Hepatocyte (in vitro differentiated cells): ENCODE data around the gene SENP2. TPM values are rescaled to one million over a fixed set of nuclear protein-coding genes. Genes with fewer than 3 reads are reported as not detected.

Source experiments
- DNase-seq: peaks from one replicate; pipeline ENCODE4 v3.0.0-alpha.2; 2016; ENCODE audit warnings: low spot score
- H2AFZ ChIP-seq: fragments of 200-600 bp; sonication (generic); 2 replicates; pipeline ENCODE4 v1.6.0; 2016; ENCODE audit warnings: antibody characterized with exemption, mild to moderate bottlenecking
- H3K27ac ChIP-seq: fragments of 200-600 bp; sonication (generic); 2 replicates; pipeline ENCODE4 v1.5.1; 2016; ENCODE audit warnings: mild to moderate bottlenecking
- H3K27me3 ChIP-seq: fragments of 200-600 bp; sonication (generic); 2 replicates; pipeline ENCODE4 v1.6.1; 2016
- H3K36me3 ChIP-seq: fragments of 200-600 bp; sonication (generic); replicated peaks from 2 replicates; pipeline ENCODE4 v1.5.1; 2016; ENCODE audit warnings: low read depth; ENCODE audit not compliant: insufficient read depth
- H3K4me1 ChIP-seq: fragments of 200-600 bp; sonication (generic); 2 replicates; pipeline ENCODE4 v1.5.1; 2016; ENCODE audit warnings: mild to moderate bottlenecking, moderate library complexity; ENCODE audit not compliant: insufficient read depth
- H3K4me2 ChIP-seq: fragments of 200-600 bp; sonication (generic); 2 replicates; pipeline ENCODE4 v1.6.0; 2016
- H3K4me3 ChIP-seq: fragments of 200-600 bp; sonication (generic); 2 replicates; pipeline ENCODE4 v1.5.1; 2016; ENCODE audit warnings: mild to moderate bottlenecking
- H3K79me2 ChIP-seq: fragments of 200-600 bp; sonication (generic); 2 replicates; pipeline ENCODE4 v1.6.0; 2017; ENCODE audit warnings: mild to moderate bottlenecking
- H3K9me2 ChIP-seq: fragments of 200-600 bp; sonication (generic); replicated peaks from 2 replicates; pipeline ENCODE4 v1.6.0; 2017; ENCODE audit warnings: mild to moderate bottlenecking; ENCODE audit not compliant: insufficient read depth
- H3K9me3 ChIP-seq: fragments of 200-600 bp; sonication (generic); 2 replicates; pipeline ENCODE4 v1.5.1; 2016; ENCODE audit warnings: low read depth, mild to moderate bottlenecking
- H4K20me1 ChIP-seq: fragments of 200-600 bp; sonication (generic); 2 replicates; pipeline ENCODE4 v1.6.0; 2016; ENCODE audit warnings: mild to moderate bottlenecking; ENCODE audit not compliant: insufficient read depth, poor library complexity, severe bottlenecking
- EZH2 ChIP-seq: fragments of 200-600 bp; sonication (generic); IDR thresholded peaks from 2 replicates; pipeline ENCODE4 v1.6.1; 2016; ENCODE audit warnings: antibody characterized with exemption, mild to moderate bottlenecking, borderline replicate concordance
- EZH2phosphoT487 ChIP-seq: fragments of 200-600 bp; sonication (generic); IDR thresholded peaks from one replicate; pipeline ENCODE4 v1.6.1; 2018; ENCODE audit warnings: antibody characterized with exemption, mild to moderate bottlenecking, low read depth, moderate library complexity; ENCODE audit not compliant: unreplicated experiment, severe bottlenecking
- WGBS: methylation state at CpG from one replicate; pipeline ENCODE4 v1.1.6; 2016; ENCODE audit warnings: low lambda C conversion rate; ENCODE audit errors: missing lambda C conversion rate; 5-methylcytosine and 5-hydroxymethylcytosine counted together
- polyA plus RNA-seq: library from polyadenylated mRNA; unstranded; fragments of >200 nt; fragmentation: Nextera tagmentation; extraction: Ambion mirVana; gene quantifications from 2 replicates; pipeline ENCODE4 v1.2.1, GENCODE V29; 2016
- total RNA-seq: library from RNA; depleted of rRNA; stranded (reverse); fragments of >200 nt; gene quantifications from 2 replicates; pipeline ENCODE4 v1.2.3, GENCODE V29; 2014
- TF ChIP-seq, protein P1 (sequence below): fragments of 200-600 bp; sonication (generic); IDR thresholded peaks from 2 replicates; pipeline ENCODE4 v1.5.1; 2016; ENCODE audit warnings: antibody characterized with exemption, mild to moderate bottlenecking; ENCODE audit not compliant: poor library complexity

Gene SENP2
- total and polyA plus RNA-seq, 2 experiments from 2014 or later, result 29.3 to 34.8 TPM

- Histone ChIP-seq H3K4me2 (no peak overlapping the region), H3K27ac (no peak overlapping the region), H3K36me3 (no peaks in the 10 kb centered on the region), H3K79me2 (peaks cover 7% of the 10 kb centered on the region), H3K27me3 (no peaks in the 10 kb centered on the region), H3K4me3 (no peak overlapping the region), H4K20me1 (no peaks in the 10 kb centered on the region), H3K9me3 (no peaks in the 10 kb centered on the region), H2AFZ (no peak overlapping the region), H3K9me2 (no peaks in the 10 kb centered on the region), H3K4me1 (peaks cover 3% of the 10 kb centered on the region)
- TF ChIP-seq EZH2 (no peak), EZH2phosphoT487 (no peak)
- TF ChIP-seq, protein P1, sequence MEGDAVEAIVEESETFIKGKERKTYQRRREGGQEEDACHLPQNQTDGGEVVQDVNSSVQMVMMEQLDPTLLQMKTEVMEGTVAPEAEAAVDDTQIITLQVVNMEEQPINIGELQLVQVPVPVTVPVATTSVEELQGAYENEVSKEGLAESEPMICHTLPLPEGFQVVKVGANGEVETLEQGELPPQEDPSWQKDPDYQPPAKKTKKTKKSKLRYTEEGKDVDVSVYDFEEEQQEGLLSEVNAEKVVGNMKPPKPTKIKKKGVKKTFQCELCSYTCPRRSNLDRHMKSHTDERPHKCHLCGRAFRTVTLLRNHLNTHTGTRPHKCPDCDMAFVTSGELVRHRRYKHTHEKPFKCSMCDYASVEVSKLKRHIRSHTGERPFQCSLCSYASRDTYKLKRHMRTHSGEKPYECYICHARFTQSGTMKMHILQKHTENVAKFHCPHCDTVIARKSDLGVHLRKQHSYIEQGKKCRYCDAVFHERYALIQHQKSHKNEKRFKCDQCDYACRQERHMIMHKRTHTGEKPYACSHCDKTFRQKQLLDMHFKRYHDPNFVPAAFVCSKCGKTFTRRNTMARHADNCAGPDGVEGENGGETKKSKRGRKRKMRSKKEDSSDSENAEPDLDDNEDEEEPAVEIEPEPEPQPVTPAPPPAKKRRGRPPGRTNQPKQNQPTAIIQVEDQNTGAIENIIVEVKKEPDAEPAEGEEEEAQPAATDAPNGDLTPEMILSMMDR, result no peak
- no peak for DNase-seq
- WGBS, result 41% methylated on average over 3 of the region's 3 CpGs
Observed at GRCh38 chr3:185582236-185582635, 3.9 kb upstream of the SENP2 start.

GRCh38 chr3:185582871-185583270, 3.2 kb upstream of the SENP2 start:
- 33% methylated on average over 3 of the region's 3 CpGs for WGBS
- Histone ChIP-seq H3K4me1 (peaks cover 3% of the 10 kb centered on the region), H3K79me2 (peaks cover 10% of the 10 kb centered on the region), H2AFZ (no peak overlapping the region), H3K27me3 (no peaks in the 10 kb centered on the region), H3K36me3 (no peaks in the 10 kb centered on the region), H4K20me1 (no peaks in the 10 kb centered on the region), H3K27ac (no peak overlapping the region), H3K9me2 (no peaks in the 10 kb centered on the region), H3K4me3 (no peak overlapping the region), H3K4me2 (no peak overlapping the region), H3K9me3 (no peaks in the 10 kb centered on the region)
- no peak for TF ChIP-seq EZH2phosphoT487
- TF ChIP-seq, protein P1, result no peak
- no peak for TF ChIP-seq EZH2
- no peak for DNase-seq

DNA sequence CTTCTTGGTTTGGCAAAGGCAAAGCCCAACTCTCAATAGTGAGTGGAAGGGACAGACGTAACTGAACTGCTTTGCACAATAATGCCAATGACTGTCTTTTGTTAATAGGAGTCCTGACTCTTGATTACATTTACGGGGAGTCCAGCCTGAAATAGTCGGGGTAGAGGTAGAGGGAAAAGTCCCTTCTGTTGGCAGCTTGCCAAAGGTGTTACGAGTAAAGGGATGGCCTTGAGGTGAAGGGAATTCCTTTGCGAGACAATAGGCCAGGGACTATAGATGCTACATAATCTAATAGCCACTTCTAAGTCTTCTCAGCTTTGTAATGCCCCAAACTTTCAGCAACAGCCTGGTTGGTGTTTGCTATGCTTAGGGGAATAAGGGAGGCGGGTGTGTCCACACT, 2.2 kb upstream of the SENP2 start:
- no peak overlapping the region for H2AFZ ChIP-seq
- peaks cover 3% of the 10 kb centered on the region for H3K4me1 ChIP-seq
- H3K9me3 ChIP-seq, result no peaks in the 10 kb centered on the region
- TF ChIP-seq EZH2phosphoT487 (no peak), EZH2 (no peak)
- TF ChIP-seq, protein P1, result no peak
- peaks cover 20% of the 10 kb centered on the region for H3K79me2 ChIP-seq
- no peaks in the 10 kb centered on the region for H3K9me2 ChIP-seq
- no peak overlapping the region for H3K4me2 ChIP-seq
- 40% methylated on average over 6 of the region's 6 CpGs for WGBS
- no peaks in the 10 kb centered on the region for H3K36me3 ChIP-seq
- H3K27me3 ChIP-seq, result no peaks in the 10 kb centered on the region
- H3K27ac ChIP-seq, result peak overlapping the region; percentile 49
- DNase-seq, result peak; percentile 66
- no peaks in the 10 kb centered on the region for H4K20me1 ChIP-seq
- no peak overlapping the region for H3K4me3 ChIP-seq

DNA sequence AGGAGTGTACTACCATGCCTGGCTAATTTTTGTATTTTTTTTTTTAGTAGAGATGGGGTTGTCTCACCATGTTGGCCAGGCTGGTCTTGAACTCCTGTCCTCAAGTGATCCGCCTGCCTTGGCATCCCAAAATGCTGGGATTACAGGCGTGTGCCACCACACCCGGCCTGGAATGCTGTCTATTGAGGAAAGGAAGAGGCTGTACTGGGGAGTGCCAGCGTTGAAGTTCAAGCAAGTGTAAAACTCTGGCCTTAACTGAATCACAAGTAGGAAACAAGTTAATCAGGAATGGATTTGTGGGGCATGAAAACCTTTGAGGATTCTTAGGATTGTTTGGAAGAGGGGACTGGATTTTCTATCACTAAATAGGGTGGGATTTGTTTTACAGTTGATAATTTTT, 1.4 kb upstream of the SENP2 start:
- Histone ChIP-seq H3K4me1 (peaks cover 3% of the 10 kb centered on the region), H4K20me1 (peaks cover 2% of the 10 kb centered on the region), H3K79me2 (peaks cover 28% of the 10 kb centered on the region), H3K36me3 (no peaks in the 10 kb centered on the region), H3K4me3 (no peak overlapping the region), H3K9me2 (no peaks in the 10 kb centered on the region), H3K27me3 (no peaks in the 10 kb centered on the region), H3K4me2 (peak overlapping the region; percentile 70), H3K9me3 (no peaks in the 10 kb centered on the region), H2AFZ (no peak overlapping the region), H3K27ac (peak overlapping the region; percentile 78)
- no peak for TF ChIP-seq EZH2
- WGBS, result 87% methylated on average over 4 of the region's 4 CpGs
- no peak for DNase-seq
